DOHH2 (cell line): ENCODE measurements around the gene MRPL48.

ENCODE experiments used
- EZH2phosphoT487 ChIP-seq: fragments of 200-600 bp; sonication (generic); IDR thresholded peaks from 2 replicates; pipeline ENCODE4 v1.6.1; 2017; ENCODE audit warnings: borderline replicate concordance, mild to moderate bottlenecking, antibody characterized with exemption, low read length, moderate library complexity, mixed read lengths
- TF ChIP-seq, protein P1 (sequence below): fragments of 200-600 bp; sonication (generic); IDR thresholded peaks from one replicate; pipeline ENCODE4 v1.5.1; 2014; ENCODE audit warnings: antibody characterized with exemption, mild to moderate bottlenecking, low read depth, low read length; ENCODE audit not compliant: poor library complexity, severe bottlenecking

GRCh38 chr11:73812234-73812633, 24.6 kb downstream of the MRPL48 start:
- TF ChIP-seq, protein P1, sequence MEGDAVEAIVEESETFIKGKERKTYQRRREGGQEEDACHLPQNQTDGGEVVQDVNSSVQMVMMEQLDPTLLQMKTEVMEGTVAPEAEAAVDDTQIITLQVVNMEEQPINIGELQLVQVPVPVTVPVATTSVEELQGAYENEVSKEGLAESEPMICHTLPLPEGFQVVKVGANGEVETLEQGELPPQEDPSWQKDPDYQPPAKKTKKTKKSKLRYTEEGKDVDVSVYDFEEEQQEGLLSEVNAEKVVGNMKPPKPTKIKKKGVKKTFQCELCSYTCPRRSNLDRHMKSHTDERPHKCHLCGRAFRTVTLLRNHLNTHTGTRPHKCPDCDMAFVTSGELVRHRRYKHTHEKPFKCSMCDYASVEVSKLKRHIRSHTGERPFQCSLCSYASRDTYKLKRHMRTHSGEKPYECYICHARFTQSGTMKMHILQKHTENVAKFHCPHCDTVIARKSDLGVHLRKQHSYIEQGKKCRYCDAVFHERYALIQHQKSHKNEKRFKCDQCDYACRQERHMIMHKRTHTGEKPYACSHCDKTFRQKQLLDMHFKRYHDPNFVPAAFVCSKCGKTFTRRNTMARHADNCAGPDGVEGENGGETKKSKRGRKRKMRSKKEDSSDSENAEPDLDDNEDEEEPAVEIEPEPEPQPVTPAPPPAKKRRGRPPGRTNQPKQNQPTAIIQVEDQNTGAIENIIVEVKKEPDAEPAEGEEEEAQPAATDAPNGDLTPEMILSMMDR: no peak
- TF ChIP-seq EZH2phosphoT487: no peak
